CD4-positive, alpha-beta T cell treated with Interleukin-15 for 1 hour (primary cell): ENCODE results near the gene SFRP5.

Source experiments
- DNase-seq: peaks from one replicate; pipeline ENCODE4 v3.0.0-alpha.2; 2020

Gene SFRP5

GRCh38 chr10:97763947-97764346 is 7.9 kb downstream of the SFRP5 start:
- DNase-seq, result no peak

- DNase-seq, result no peak
Observed at GRCh38 chr10:97763411-97763810, 8.4 kb downstream of the SFRP5 start.

- no peak for DNase-seq
Observed at GRCh38 chr10:97762816-97763215, 9.0 kb downstream of the SFRP5 start.

- no peak for DNase-seq
Observed at GRCh38 chr10:97762056-97762455, 9.7 kb downstream of the SFRP5 start.

- DNase-seq, result no peak
Observed at GRCh38 chr10:97761331-97761865, 10.4 kb downstream of the SFRP5 start.

- DNase-seq, result no peak
Observed at GRCh38 chr10:97760461-97761257, 11.1 kb downstream of the SFRP5 start.

GRCh38 chr10:97759946-97760345 is 11.9 kb downstream of the SFRP5 start:
- no peak for DNase-seq

- DNase-seq, result no peak
Observed at GRCh38 chr10:97759158-97759887, 12.5 kb downstream of the SFRP5 start.

GRCh38 chr10:97757471-97757870 is 14.3 kb downstream of the SFRP5 start:
- no peak for DNase-seq

- DNase-seq, result no peak
Observed at GRCh38 chr10:97755718-97756117, 16.1 kb downstream of the SFRP5 start.

GRCh38 chr10:97754726-97755125 is 17.1 kb downstream of the SFRP5 start:
- DNase-seq, result no peak

- DNase-seq, result no peak
Observed at GRCh38 chr10:97752956-97753355, 18.8 kb downstream of the SFRP5 start.

- no peak for DNase-seq
Observed at GRCh38 chr10:97748116-97748515, 23.7 kb downstream of the SFRP5 start.

- no peak for DNase-seq
Observed at GRCh38 chr10:97747573-97747972, 24.2 kb downstream of the SFRP5 start.

- DNase-seq, result no peak
Observed at GRCh38 chr10:97744405-97745035, 27.3 kb downstream of the SFRP5 start.

- DNase-seq, result no peak
Observed at GRCh38 chr10:97743169-97743943, 28.4 kb downstream of the SFRP5 start.

GRCh38 chr10:97740613-97741012 is 31.2 kb downstream of the SFRP5 start:
- no peak for DNase-seq

- DNase-seq, result no peak
Observed at GRCh38 chr10:97738616-97739015, 33.2 kb downstream of the SFRP5 start.

GRCh38 chr10:97737770-97738265 is 34.0 kb downstream of the SFRP5 start:
- no peak for DNase-seq

- peak; percentile 95 for DNase-seq
Observed at GRCh38 chr10:97736902-97737769, 34.7 kb downstream of the SFRP5 start, which contains the start of gene ZFYVE27. Gene ZFYVE27 (plus strand): TSS chr10:97737128. CDS start chr10:97738478, 1,350 bp downstream.

- DNase-seq, result no peak
Observed at GRCh38 chr10:97736403-97736901, 35.3 kb downstream of the SFRP5 start.
